NK-92 (cell line): ENCODE results near the gene DAB2.
"Not testable (repeated sequence)": the region's sequence is repeated elsewhere in the genome, so short reads cannot be mapped to it uniquely, and the experiment has no call there.

Experiments used
- DNase-seq: peaks from one replicate; lab custom pipeline; 2025; ENCODE audit not compliant: unreplicated experiment; lab: John Stamatoyannopoulos, UW

The DAB2 gene

DNA sequence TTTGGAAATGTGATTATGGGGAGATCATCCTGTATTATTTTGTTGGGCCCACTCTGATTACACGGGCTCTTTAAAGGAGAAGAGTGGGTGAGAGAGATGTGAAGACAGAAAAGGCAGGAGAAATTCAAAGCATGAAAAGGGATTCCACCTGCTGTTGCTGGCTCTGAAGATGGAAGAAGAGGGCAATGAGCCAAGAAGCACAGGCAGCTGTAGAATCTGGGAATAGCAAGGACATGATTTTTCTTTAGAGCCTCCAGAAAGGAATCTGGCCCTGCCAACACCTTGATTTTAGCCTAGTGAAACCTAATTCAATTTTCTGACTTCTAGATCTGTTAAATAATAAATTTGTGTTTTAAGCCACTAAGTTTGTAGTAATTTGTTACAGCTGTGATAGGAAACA lies 71.8 kb downstream of the DAB2 start:
- no peak for DNase-seq

DNA sequence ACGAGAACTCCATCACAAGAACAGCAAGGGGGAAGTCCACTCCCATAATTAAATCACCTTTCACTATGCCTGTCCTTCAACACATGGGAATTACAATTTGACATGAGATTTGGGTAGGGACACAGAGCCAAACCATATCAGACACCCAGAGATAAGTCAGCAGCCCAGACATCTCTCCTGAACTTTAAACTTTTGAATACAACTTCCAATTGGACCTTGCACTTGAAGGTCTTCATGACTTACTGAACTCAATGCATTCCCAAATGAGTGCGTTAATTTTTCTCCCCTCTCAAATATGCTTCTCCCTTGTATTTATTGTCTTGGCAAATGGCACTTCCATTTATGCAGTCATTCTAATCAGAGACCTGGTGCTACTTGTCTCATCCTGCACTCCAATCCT lies 72.6 kb downstream of the DAB2 start:
- no peak for DNase-seq

DNA sequence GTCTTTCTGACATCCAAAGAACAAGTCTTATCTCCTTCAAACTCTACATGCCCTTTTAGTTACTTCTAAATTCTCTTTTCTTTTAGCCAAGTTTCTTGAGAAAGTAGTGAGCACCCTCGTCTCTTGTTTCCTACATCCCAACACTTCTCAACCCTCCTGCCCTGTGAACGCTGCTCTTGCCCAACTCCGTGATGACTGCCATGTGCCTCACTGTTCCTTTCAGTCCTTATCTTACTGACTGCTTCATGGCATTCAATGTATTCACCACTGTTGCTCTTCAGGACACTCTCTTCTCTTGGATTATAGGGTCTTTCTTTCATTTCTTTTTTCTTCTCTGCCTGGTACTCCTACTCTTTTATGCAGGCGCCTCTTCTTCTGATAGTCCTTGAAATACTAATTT lies 75.3 kb downstream of the DAB2 start:
- DNase-seq = no peak

DNA sequence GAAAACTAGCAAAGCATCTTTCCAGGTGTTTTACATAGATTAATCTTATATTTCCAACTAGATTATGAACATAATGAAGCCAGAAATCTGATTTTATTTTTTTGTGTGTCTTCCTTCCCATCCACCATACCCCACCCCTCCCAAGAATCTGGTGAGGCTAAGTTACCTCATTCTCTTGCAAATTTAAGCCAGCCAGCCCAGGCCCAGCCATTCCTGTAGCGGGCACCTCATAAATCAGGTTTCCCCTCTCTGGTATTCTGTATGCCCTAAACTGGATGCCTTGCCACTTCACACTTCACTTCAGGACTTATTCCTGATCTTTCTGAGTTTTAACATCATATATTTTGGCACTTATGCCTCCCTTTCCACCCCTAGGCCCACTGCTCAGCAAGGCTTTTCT lies 82.3 kb downstream of the DAB2 start:
- no peak for DNase-seq

DNA sequence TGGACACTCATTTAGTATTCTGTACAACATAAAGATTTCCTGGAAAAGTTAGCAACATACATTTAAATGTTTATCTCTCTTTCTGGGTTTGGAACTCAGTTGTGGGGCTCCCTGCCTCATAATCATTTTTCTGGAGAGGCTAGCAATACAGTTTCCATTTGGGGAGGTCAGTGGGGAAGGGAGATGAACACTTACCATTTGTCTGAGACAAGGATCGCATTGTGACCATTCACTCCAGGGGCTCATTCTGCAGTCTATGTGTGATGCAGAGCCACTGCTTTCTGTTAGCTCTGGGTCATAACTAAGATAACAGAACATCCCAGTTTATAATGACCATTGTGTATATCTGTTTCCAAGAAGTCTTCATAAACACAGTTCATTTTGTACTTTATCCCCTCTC lies 82.9 kb downstream of the DAB2 start:
- DNase-seq = no peak

DNA sequence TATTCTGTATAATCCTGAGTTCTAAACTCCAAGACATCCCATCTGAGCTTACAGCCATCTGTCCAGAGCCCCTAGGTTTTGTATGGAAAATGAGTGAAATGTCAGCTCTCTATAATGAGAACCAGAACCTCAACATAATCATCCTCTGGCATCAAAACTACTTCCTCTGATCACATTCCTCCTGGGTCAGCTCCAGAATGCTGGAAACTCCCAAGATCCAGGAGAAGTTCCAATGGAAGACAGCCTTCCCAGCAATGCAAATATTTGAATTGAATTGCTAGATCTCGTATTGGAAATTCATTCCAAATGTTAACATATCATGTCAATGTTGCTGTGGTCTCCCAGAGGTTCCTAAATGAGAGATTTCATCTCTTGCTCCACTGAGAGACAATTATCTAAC lies 84.3 kb downstream of the DAB2 start:
- DNase-seq = no peak

DNA sequence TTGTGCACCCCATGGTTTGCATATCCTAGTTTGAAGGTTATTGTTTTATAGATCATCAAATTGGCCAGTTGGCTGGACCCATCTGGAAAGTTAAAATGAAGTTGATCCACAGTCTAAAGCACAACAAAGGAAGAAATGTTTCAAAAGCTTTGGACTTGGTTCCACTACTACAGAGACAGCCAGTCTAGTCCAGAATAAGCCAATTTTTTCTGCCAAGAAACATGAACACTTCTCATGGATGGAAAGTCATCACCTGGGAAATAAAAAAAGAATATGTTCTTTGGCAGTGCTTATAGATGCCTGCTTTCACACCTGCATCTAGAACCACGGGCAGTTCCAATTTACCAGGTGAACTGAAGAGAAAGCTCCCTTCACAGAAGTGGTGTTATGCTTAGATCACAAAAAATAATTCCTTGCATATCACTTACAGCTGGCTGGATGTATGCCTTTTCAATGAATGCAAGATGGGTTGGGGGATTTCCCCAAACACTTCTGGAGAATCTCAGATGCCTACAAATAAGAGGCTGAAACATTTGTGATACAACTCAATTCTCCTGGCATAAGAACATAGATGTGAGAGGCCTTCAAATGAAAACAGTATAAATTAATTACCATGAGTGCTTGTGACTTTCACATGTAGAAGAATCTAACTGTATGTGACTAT lies 87.4 kb downstream of the DAB2 start:
- no peak for DNase-seq

DNA sequence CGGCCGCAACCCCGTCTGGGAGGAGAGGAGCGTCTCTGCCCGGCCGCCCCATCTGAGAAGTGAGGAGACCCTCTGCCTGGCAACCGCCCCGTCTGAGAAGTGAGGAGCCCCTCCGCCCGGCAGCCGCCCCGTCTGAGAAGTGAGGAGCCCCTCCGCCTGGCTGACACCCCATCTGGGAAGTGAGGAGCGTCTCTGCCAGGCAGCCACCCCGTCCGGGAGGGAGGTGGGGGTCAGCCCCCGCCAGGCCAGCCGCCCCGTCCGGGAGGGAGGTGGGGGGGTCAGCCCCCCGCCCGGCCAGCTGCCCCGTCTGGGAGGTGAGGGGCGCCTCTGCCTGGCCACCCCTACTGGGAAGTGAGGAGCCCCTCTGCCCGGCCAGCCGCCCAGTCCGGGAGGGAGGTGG lies 90.5 kb downstream of the DAB2 start:
- not testable (repeated sequence) for DNase-seq

DNA sequence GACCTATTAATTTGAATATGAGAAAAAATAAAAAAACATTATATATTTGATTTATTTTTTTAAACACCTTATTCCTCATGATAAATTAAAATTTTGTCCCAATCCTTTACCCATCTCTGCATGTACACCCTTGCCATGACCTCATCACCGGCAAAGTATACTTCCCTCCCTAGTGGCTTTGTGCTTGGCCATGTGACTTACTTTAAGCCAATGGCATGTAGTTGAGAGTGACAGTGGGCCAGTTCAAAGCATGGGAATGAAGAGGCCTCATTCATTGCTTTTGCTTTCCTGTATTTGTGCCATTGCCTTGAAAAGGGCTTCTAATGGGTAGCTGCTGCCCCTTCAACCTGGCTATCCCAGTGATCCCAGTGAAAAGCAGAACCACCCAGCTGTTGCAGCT lies 91.7 kb downstream of the DAB2 start:
- DNase-seq = no peak

DNA sequence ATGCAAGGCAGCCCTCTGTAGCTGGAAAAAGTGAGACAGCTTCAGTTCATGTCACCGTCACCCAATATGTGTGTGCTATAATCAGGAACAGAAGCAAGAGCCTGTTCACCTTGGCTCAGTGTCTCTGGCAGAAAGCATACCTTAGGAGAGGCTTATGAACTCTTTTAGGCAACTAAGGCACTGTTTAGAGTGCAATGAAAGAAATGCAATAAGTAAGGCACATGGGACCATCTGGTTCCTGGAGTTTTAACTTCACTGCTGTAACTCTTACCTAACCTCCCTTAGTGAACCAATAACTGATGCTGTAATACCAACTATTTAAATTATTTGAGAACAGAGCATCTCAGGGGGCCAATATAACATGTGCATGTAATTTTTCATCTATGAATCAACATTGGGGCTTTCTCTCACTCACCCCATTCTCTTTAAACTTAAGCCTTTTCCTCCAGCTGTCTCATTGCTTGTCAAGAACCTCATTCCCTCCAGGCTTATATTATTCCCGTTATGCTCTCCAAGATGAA lies 92.9 kb downstream of the DAB2 start:
- no peak for DNase-seq

DNA sequence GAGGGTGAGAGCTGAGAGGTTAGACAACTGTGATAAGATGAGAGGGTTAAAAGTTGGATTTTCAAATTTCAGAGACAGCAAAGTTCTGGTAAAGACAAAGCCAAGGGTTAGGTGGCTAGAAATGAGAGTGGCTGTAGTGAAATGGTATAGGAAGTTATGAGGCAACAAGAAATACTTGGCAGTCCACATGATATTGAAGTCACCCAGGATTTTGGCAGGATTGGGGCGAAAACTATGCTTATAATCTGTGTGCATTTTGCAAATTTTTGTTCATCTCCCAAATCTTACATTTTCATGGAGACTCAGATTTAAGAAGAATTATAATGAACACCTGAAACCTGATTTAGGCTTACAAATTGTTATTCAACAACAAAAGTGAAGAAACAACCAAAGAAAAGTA lies 96.0 kb downstream of the DAB2 start:
- DNase-seq = no peak

DNA sequence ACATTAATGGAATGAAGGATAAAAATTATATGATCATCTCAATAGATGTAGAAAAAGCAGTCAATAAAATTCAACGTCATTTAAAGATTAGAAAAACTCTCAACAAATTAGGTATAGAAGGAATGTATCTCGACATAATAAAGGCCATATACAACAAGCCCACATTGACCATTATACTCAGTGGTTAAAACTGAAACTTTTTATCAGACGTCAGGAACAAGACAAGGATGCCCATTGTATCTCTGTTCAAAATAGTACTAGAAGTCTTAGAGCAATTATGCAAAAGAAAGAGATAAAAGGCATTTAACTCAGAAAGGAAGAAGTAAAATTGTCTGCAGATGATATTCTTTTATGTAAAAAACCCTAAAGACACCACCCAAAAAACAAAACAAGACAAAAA lies 101.2 kb downstream of the DAB2 start:
- DNase-seq = no peak
